ENCODE data around the gene RPS15. TPM values are rescaled to one million over a fixed set of nuclear protein-coding genes. Genes with fewer than 3 reads are reported as not detected.

Gene RPS15
- total and polyA plus RNA-seq, 10 of the 15 experiments (the other 5 are each of a cell fraction or from before 2014, with no cell fraction given): 559 to 3,158 (median 1,413) TPM

DNA sequence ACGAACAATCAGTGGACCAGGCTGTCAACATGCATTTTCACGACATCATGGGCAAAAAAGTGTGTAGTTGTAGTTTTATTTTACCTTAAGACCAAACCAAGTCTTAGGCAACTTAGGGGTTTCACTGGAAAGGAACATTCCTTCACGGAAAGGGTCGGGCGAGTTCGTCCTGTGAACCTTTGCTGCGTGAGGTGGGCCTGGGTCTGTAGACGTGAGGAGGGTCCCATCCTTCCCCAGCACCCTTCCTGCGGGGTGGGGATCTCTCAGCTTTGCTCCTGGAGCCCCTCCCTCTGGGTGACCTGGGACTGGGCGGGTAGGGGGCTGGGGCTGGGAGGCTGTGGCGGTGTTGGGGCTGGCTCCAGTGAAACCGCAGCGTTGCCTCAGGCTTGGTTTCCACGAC, 12.3 kb upstream of the RPS15 start (continued):
- no peak for TF ChIP-seq ZNF384 (IDR thresholded peaks at IDR 0.05; ENCODE audit: borderline replicate concordance, low read depth, low read length)
- TF ChIP-seq, protein P1, sequence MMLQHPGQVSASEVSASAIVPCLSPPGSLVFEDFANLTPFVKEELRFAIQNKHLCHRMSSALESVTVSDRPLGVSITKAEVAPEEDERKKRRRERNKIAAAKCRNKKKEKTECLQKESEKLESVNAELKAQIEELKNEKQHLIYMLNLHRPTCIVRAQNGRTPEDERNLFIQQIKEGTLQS (IDR thresholded peaks at IDR 0.05; ENCODE audit: borderline replicate concordance, extremely low read depth, low read depth, low read length): no peak
- TF ChIP-seq GABPA (IDR thresholded peaks at IDR 0.05; ENCODE audit: low read depth): no peak
- no peak for TF ChIP-seq PML (IDR thresholded peaks at IDR 0.05; ENCODE audit: low read length)
- no peak for TF ChIP-seq ASH2L (IDR thresholded peaks at IDR 0.05; ENCODE audit: borderline replicate concordance, low read depth)
- TF ChIP-seq, protein P2, sequence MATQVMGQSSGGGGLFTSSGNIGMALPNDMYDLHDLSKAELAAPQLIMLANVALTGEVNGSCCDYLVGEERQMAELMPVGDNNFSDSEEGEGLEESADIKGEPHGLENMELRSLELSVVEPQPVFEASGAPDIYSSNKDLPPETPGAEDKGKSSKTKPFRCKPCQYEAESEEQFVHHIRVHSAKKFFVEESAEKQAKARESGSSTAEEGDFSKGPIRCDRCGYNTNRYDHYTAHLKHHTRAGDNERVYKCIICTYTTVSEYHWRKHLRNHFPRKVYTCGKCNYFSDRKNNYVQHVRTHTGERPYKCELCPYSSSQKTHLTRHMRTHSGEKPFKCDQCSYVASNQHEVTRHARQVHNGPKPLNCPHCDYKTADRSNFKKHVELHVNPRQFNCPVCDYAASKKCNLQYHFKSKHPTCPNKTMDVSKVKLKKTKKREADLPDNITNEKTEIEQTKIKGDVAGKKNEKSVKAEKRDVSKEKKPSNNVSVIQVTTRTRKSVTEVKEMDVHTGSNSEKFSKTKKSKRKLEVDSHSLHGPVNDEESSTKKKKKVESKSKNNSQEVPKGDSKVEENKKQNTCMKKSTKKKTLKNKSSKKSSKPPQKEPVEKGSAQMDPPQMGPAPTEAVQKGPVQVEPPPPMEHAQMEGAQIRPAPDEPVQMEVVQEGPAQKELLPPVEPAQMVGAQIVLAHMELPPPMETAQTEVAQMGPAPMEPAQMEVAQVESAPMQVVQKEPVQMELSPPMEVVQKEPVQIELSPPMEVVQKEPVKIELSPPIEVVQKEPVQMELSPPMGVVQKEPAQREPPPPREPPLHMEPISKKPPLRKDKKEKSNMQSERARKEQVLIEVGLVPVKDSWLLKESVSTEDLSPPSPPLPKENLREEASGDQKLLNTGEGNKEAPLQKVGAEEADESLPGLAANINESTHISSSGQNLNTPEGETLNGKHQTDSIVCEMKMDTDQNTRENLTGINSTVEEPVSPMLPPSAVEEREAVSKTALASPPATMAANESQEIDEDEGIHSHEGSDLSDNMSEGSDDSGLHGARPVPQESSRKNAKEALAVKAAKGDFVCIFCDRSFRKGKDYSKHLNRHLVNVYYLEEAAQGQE (IDR thresholded peaks at IDR 0.05; ENCODE audit: low read depth, low read length): no peak
- TF ChIP-seq, protein P3, sequence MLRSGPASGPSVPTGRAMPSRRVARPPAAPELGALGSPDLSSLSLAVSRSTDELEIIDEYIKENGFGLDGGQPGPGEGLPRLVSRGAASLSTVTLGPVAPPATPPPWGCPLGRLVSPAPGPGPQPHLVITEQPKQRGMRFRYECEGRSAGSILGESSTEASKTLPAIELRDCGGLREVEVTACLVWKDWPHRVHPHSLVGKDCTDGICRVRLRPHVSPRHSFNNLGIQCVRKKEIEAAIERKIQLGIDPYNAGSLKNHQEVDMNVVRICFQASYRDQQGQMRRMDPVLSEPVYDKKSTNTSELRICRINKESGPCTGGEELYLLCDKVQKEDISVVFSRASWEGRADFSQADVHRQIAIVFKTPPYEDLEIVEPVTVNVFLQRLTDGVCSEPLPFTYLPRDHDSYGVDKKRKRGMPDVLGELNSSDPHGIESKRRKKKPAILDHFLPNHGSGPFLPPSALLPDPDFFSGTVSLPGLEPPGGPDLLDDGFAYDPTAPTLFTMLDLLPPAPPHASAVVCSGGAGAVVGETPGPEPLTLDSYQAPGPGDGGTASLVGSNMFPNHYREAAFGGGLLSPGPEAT (IDR thresholded peaks at IDR 0.05; ENCODE audit: low read depth): no peak
- no peak for TF ChIP-seq RUNX3 (IDR thresholded peaks at IDR 0.05; ENCODE audit: low read length)
- TF ChIP-seq, protein P4, sequence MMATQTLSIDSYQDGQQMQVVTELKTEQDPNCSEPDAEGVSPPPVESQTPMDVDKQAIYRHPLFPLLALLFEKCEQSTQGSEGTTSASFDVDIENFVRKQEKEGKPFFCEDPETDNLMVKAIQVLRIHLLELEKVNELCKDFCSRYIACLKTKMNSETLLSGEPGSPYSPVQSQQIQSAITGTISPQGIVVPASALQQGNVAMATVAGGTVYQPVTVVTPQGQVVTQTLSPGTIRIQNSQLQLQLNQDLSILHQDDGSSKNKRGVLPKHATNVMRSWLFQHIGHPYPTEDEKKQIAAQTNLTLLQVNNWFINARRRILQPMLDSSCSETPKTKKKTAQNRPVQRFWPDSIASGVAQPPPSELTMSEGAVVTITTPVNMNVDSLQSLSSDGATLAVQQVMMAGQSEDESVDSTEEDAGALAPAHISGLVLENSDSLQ (IDR thresholded peaks at IDR 0.05): no peak
- no peak for TF ChIP-seq NFYA (IDR thresholded peaks at IDR 0.05; ENCODE audit: borderline replicate concordance, low read depth, low read length)
